CD4-positive, alpha-beta memory T cell (primary cell): Measurements from ENCODE around the gene LRRIQ4. TPM values are rescaled to one million over a fixed set of nuclear protein-coding genes. Genes with fewer than 3 reads are reported as not detected.
A peak's percentile ranks its signal among the peaks of the same experiment; 100 is the strongest.

ENCODE experiments used
- CTCF ChIA-PET: fragments of 350-600 bp; sonication (Branson Sonifier 250); formaldehyde crosslinking; loops from one replicate; lab custom pipeline; 2021; ENCODE audit warnings: inconsistent platforms; ENCODE audit not compliant: partially characterized antibody; lab: Charles Lee
- POLR2A ChIA-PET: fragments of 350-600 bp; sonication (Branson Sonifier 250); formaldehyde crosslinking; loops from one replicate; lab custom pipeline; 2021; ENCODE audit not compliant: partially characterized antibody; lab: Charles Lee
- DNase-seq, 5 donors: peaks; one replicate each; pipeline versions ENCODE4 v3.0.0 to v3.0.0-alpha.2; 2020 to 2022; ENCODE audit warnings: mixed read lengths in 1 of 5
- H3K27ac ChIP-seq: one replicate; pipeline ENCODE4 v1.7.0; 2013; ENCODE audit warnings: low read depth, low read length
- H3K27me3 ChIP-seq: 2 replicates; pipeline ENCODE4 v1.7.0; 2013; ENCODE audit warnings: mild to moderate bottlenecking, low read length, moderate library complexity; ENCODE audit not compliant: insufficient read depth
- H3K36me3 ChIP-seq: 2 replicates; pipeline ENCODE4 v1.7.0; 2013; ENCODE audit warnings: mild to moderate bottlenecking, low read length, moderate library complexity; ENCODE audit not compliant: insufficient read depth
- H3K4me1 ChIP-seq: 2 replicates; pipeline ENCODE4 v1.7.0; 2013; ENCODE audit warnings: mild to moderate bottlenecking, low read length, moderate library complexity; ENCODE audit not compliant: insufficient read depth
- H3K4me3 ChIP-seq, 2 donors: one replicate each; pipeline ENCODE4 v1.7.0; 2013; ENCODE audit warnings: low read length in 2 of 2, mild to moderate bottlenecking in 1 of 2
- H3K9me3 ChIP-seq, 2 donors: one replicate each; pipeline ENCODE4 v1.7.0; 2013; ENCODE audit warnings: low read length in 2 of 2, control low read depth in 1 of 2; ENCODE audit not compliant: control insufficient read depth in 1 of 2
- H3K27ac Mint-ChIP-seq, 7 donors: one replicate each; pipeline ENCODE4 v1.8.0; 2020 to 2021; ENCODE audit warnings: mixed read lengths in 7 of 7, mild to moderate bottlenecking in 6 of 7, inconsistent platforms in 3 of 7, moderate library complexity in 3 of 7
- H3K27me3 Mint-ChIP-seq, 2 donors: one replicate each; pipeline ENCODE4 v1.8.0; 2020 to 2021; ENCODE audit warnings: mixed read lengths in 2 of 2
- H3K36me3 Mint-ChIP-seq, 2 donors: one replicate each; pipeline ENCODE4 v1.8.0; 2020 to 2021; ENCODE audit warnings: mixed read lengths in 2 of 2, inconsistent platforms in 1 of 2, mild to moderate bottlenecking in 1 of 2
- H3K4me1 Mint-ChIP-seq, 4 donors: one replicate each; pipeline ENCODE4 v1.8.0; 2020 to 2021; ENCODE audit warnings: mixed read lengths in 4 of 4, mild to moderate bottlenecking in 1 of 4
- H3K4me3 Mint-ChIP-seq, 8 donors: one replicate each; pipeline ENCODE4 v1.8.0; 2020 to 2021; ENCODE audit warnings: mixed read lengths in 8 of 8, mild to moderate bottlenecking in 7 of 8, moderate library complexity in 6 of 8, inconsistent platforms in 3 of 8
- H3K9me3 Mint-ChIP-seq, 8 donors: one replicate each; pipeline ENCODE4 v1.8.0; 2020 to 2021; ENCODE audit warnings: mixed read lengths in 8 of 8, mild to moderate bottlenecking in 5 of 8, inconsistent platforms in 3 of 8, moderate library complexity in 1 of 8
- intact Hi-C: fragments of 100-400 bp; cut with micrococcal nuclease; formaldehyde crosslinking; loops from one replicate; pipeline ENCODE4 v1.15.1; 2023
- polyA plus RNA-seq, 2 donors: library from polyadenylated mRNA; unstranded; fragments of 300-500 nt; fragmentation: Illumina TruSeq; gene quantifications; one replicate each; pipeline ENCODE4 v1.2.3, GENCODE V29; 2021
- total RNA-seq, 2 experiments: library from RNA; stranded (reverse); gene quantifications; one replicate each; pipeline ENCODE4 v1.2.3, GENCODE V29; 2021

The LRRIQ4 gene
- total and polyA plus RNA-seq, 4 experiments from 2014 or later: not detected

DNA sequence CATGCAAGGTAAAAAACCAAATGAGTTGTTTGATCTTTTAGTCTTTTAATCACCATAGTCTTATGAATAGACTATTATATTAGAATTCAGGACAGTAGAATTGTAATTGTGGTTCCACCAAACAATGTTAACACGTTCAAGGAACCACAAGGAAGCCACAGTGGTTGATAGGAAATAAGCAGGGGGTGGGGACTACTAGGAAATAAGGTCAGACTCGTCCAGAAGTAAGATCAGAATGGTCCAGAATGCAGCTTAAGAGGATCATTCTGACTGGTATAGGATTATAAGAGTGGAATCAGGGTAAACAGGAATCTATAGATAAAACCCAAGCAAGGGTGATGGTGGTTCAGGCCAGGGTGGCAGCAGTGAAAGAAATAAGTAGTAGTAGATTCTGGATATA lies 31.9 kb upstream of the LRRIQ4 start:
- Histone ChIP-seq H3K27ac (no peak overlapping the region), H3K4me3 (no peak overlapping the region), H3K36me3 (peaks cover 36% of the 10 kb centered on the region), H3K27me3 (no peaks in the 10 kb centered on the region), H3K4me1 (peaks cover 36% of the 10 kb centered on the region), H3K9me3 (no peaks in the 10 kb centered on the region)
- Mint-ChIP-seq H3K4me1 (peaks cover 27 to 56% (median 46%) of the 10 kb centered on the region in 4 donors), H3K9me3 (no peaks in the 10 kb centered on the region), H3K36me3 (peaks cover 45 to 69% of the 10 kb centered on the region in 2 donors), H3K27me3 (no peaks in the 10 kb centered on the region), H3K4me3 (peak overlapping the region in 4 of 8 donors; percentile 4 to 57 (median 18)), H3K27ac (peak overlapping the region in 4 of 7 donors; percentile 0 to 38 (median 16))
- DNase-seq: no peak
- POLR2A ChIA-PET: no interaction called here
- CTCF ChIA-PET: interaction anchor here (1.1 kb wide), 1 partner anchor 18 kb away, joined by 3 read pairs; no protein-coding TSS in a partner anchor
- intact Hi-C loops: no loop called here

DNA sequence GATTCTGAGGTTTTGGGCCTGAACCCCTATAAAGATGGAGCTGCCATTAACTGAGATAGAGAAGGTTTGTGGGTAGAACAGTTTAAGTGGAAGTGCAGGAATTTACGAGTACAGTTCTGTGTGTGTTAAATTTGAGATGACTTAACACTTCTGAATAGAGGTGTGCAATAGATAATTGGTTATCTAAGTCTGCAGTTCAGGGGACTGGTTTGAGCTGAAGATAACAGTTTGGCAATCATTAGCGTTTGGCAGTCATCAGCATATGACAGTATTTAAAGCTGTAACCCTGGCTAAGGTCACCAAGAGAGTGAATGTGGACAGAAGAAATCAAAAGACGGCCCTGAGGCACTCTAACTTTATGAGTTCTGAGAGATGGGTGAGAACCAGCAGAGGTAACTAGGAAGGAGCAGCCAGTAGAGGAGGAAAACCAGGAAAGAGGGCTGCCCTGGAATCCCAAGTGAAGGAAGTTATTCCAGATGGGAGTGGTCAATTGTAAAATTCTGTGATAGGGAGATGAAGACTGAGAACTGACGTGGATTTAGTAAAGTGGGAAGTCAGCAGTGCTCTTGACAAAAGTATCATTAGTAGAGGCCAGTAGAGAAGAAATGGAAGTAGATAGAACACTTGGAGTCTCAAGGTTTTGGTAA lies 31.3 kb upstream of the LRRIQ4 start:
- DNase-seq: no peak
- Mint-ChIP-seq H3K4me3 (peak overlapping the region in 1 of 8 donors; percentile 20), H3K27me3 (no peaks in the 10 kb centered on the region), H3K36me3 (peaks cover 47 to 69% of the 10 kb centered on the region in 2 donors), H3K4me1 (peaks cover 27 to 51% (median 41%) of the 10 kb centered on the region in 4 donors), H3K9me3 (no peaks in the 10 kb centered on the region), H3K27ac (peak overlapping the region in 5 of 7 donors; percentile 4 to 68 (median 44))
- Histone ChIP-seq H3K9me3 (no peaks in the 10 kb centered on the region), H3K4me1 (peaks cover 30% of the 10 kb centered on the region), H3K4me3 (no peak overlapping the region), H3K36me3 (peaks cover 42% of the 10 kb centered on the region), H3K27ac (no peak overlapping the region), H3K27me3 (no peaks in the 10 kb centered on the region)
- ChIA-PET CTCF (no interaction called here), POLR2A (no interaction called here)
- intact Hi-C loops: no loop called here

DNA sequence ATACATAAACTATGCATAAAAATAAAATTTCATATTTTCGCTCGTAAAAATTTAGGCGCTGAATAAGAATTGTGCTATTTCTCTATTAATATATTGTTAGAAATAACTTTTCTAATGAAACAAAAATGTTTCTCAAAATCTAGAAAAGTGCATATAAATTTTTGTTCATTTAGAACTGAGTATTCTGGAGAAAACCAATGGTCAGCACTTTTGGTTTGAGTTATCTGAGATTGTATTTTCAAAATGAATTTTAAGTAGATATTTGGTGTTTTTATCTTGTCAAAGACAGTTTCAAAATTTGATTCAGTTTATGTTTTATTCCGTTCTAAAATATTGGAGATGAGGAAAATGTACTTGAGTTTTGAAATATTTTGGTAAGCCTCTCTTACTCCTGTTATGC lies 25.6 kb upstream of the LRRIQ4 start:
- Histone ChIP-seq H3K27me3 (no peaks in the 10 kb centered on the region), H3K27ac (no peak overlapping the region), H3K4me3 (no peak overlapping the region), H3K36me3 (peaks cover 36% of the 10 kb centered on the region), H3K4me1 (no peaks in the 10 kb centered on the region), H3K9me3 (no peaks in the 10 kb centered on the region)
- Mint-ChIP-seq H3K27me3 (no peaks in the 10 kb centered on the region), H3K9me3 (no peaks in the 10 kb centered on the region), H3K4me3 (no peak overlapping the region), H3K27ac (no peak overlapping the region), H3K4me1 (peaks cover 0 to 10% (median 5%) of the 10 kb centered on the region in 4 donors), H3K36me3 (peaks cover 20 to 45% of the 10 kb centered on the region in 2 donors)
- DNase-seq: no peak
- ChIA-PET CTCF (no interaction called here), POLR2A (no interaction called here)
- intact Hi-C loops: no loop called here

DNA sequence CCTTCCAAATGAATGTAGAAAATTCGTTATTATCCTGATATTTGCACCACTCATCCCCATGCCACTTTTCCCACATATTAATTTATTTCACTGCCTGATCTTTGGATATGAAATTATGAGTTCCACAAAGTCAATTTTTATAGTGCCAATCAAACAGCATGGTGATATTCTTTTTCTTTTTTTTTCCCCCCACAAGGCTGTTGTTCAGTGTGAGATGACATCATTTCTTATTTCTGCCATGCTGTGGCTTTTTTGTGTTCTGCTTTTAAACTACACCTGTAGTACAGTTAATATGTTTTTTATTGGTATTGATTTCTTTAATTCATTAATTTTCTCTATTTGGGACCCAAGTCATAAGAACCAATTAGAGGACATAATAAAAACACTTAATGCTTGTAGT lies 24.9 kb upstream of the LRRIQ4 start:
- POLR2A ChIA-PET: no interaction called here
- peak overlapping the region in 3 of 7 donors; percentile 51 to 76 (median 75) for H3K27ac Mint-ChIP-seq

DNA sequence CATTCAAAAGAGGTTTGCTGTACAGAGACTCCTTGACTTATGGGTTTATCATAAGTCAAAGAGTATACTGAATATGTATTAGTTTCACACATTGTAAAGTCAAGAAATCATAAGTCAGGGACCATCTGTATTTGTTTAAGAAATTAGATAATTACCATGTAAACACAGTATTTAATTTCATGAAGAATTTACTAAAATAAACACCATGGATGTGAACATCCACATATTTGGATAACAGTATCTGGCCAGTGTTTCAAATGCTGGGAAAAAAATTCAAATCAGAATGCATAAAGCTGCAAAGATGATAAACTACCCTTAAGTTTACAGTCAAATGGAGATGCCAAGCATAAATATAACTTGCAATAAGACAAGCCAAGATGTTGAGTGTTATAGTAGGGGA lies 22.5 kb upstream of the LRRIQ4 start:
- intact Hi-C loops: no loop called here
- peaks cover 22% of the 10 kb centered on the region for H3K36me3 ChIP-seq
- Mint-ChIP-seq H3K27ac (no peak overlapping the region), H3K27me3 (no peaks in the 10 kb centered on the region), H3K36me3 (peaks cover 15 to 32% of the 10 kb centered on the region in 2 donors), H3K9me3 (no peaks in the 10 kb centered on the region), H3K4me3 (peak overlapping the region in 1 of 8 donors; percentile 8), H3K4me1 (peaks cover 0 to 10% (median 4%) of the 10 kb centered on the region in 4 donors)
- no peak overlapping the region for H3K27ac ChIP-seq
- CTCF ChIA-PET: no interaction called here
- H3K4me3 ChIP-seq: no peak overlapping the region
- H3K4me1 ChIP-seq: no peaks in the 10 kb centered on the region
- POLR2A ChIA-PET: no interaction called here
- DNase-seq: no peak
- no peaks in the 10 kb centered on the region for H3K9me3 ChIP-seq
- H3K27me3 ChIP-seq: no peaks in the 10 kb centered on the region

More for the DNA sequence above, 24.9 kb upstream of the LRRIQ4 start:
- no peaks in the 10 kb centered on the region for H3K9me3 Mint-ChIP-seq
- peaks cover 15 to 41% of the 10 kb centered on the region in 2 donors for H3K36me3 Mint-ChIP-seq
- CTCF ChIA-PET: no interaction called here
- no peaks in the 10 kb centered on the region for H3K27me3 Mint-ChIP-seq
- no peak overlapping the region for H3K4me3 ChIP-seq
- DNase-seq: no peak
- H3K36me3 ChIP-seq: peaks cover 36% of the 10 kb centered on the region
- peaks cover 0 to 10% (median 4%) of the 10 kb centered on the region in 4 donors for H3K4me1 Mint-ChIP-seq
- intact Hi-C loops: no loop called here
- H3K4me3 Mint-ChIP-seq: no peak overlapping the region
- H3K27me3 ChIP-seq: no peaks in the 10 kb centered on the region
- no peaks in the 10 kb centered on the region for H3K9me3 ChIP-seq
- H3K4me1 ChIP-seq: no peaks in the 10 kb centered on the region
- H3K27ac ChIP-seq: no peak overlapping the region

DNA sequence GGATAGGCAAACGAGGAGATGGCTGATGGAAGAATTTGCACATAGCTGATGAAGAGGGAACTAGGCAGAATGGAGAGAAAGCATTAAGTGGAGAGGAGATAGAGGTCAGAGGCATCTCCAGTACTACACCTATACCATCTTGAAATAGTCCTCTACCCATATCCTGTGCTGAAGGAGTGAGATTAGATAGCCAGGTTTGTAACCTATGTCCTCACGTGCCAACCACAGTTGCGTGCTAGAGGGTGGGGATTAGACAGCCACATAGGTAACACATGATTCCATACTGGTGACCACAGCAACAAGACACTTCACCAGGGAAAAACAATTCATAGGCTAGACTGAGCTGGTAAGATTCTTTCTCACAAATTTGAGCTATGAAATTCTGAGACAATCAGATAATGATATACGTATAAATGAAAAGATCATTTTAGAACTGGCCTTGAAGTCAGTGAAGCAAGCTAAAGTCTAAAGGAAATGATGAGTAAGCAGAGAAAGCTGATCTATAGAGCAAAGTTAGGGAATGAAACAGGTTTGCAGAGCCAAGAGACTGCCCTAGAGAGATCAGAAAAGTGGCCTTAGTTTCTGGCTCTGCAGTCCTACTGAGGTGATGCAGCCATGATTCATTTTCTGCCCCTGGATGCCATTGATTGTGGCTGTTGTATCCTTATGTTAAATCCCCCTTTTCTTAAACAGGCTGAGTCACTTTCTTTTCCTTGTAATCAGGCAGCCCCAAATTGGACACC lies 21.8 kb upstream of the LRRIQ4 start:
- intact Hi-C loops: no loop called here
- Histone ChIP-seq H3K36me3 (peaks cover 16% of the 10 kb centered on the region), H3K9me3 (no peaks in the 10 kb centered on the region), H3K4me1 (no peaks in the 10 kb centered on the region), H3K27me3 (no peaks in the 10 kb centered on the region), H3K27ac (no peak overlapping the region), H3K4me3 (no peak overlapping the region)
- no peak for DNase-seq
- Mint-ChIP-seq H3K27me3 (no peaks in the 10 kb centered on the region), H3K9me3 (no peaks in the 10 kb centered on the region), H3K27ac (peak overlapping the region in 1 of 7 donors; percentile 10), H3K4me1 (peaks cover 0 to 9% (median 3%) of the 10 kb centered on the region in 4 donors), H3K36me3 (peaks cover 10 to 27% of the 10 kb centered on the region in 2 donors), H3K4me3 (peak overlapping the region in 1 of 8 donors; percentile 8)
- CTCF ChIA-PET: interaction anchor here (0.9 kb wide), 1 partner anchor 18 kb away, joined by 3 read pairs; no protein-coding TSS in a partner anchor
- POLR2A ChIA-PET: no interaction called here

DNA sequence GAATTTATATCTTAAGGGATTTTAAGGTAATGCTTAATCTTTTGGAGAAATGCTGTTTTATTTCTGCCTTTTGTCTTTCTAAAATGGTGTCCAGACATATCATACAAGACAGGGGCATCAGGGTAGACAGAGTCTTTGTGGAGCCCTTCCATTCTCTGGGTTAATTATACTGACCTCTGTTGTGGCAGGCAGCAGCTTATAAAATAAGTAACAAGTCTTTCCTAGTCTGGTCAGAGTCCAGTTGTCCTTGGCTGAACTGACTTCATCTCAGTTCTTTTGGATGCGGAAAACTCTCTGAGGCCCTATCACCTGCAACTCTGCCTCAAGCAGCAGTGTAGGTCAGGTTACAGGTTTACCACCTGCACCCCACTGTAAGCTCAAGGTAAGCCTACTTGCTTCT lies 20.3 kb upstream of the LRRIQ4 start:
- no peak overlapping the region for H3K27ac ChIP-seq
- Mint-ChIP-seq H3K4me1 (peaks cover 0 to 5% (median 3%) of the 10 kb centered on the region in 4 donors), H3K4me3 (no peak overlapping the region), H3K27me3 (no peaks in the 10 kb centered on the region), H3K27ac (no peak overlapping the region), H3K36me3 (peaks cover 0 to 15% of the 10 kb centered on the region in 2 donors), H3K9me3 (no peaks in the 10 kb centered on the region)
- no peaks in the 10 kb centered on the region for H3K4me1 ChIP-seq
- H3K4me3 ChIP-seq: no peak overlapping the region
- intact Hi-C loops: no loop called here
- peaks cover 6% of the 10 kb centered on the region for H3K36me3 ChIP-seq
- DNase-seq: no peak
- ChIA-PET CTCF (no interaction called here), POLR2A (interaction anchor here (0.7 kb wide), 1 partner anchor 28 kb away, joined by 3 read pairs; the partner anchor contains the start of gene TERC)
- no peaks in the 10 kb centered on the region for H3K27me3 ChIP-seq
- no peaks in the 10 kb centered on the region for H3K9me3 ChIP-seq
